ENCODE measurements around the gene CIAO2B. TPM values are rescaled to one million over a fixed set of nuclear protein-coding genes. Genes with fewer than 3 reads are reported as not detected.

Gene CIAO2B
- total and polyA plus RNA-seq, 4 donors = 51.1 to 120 (median 86.2) TPM

- H3K4me3 ChIP-seq (ENCODE audit: low read depth in 1 of 3, low read length in 3 of 3) = no peak overlapping the region
- H3K4me1 ChIP-seq (ENCODE audit: control insufficient read depth in 4 of 4, insufficient read depth in 4 of 4, low read length in 3 of 4) = peaks cover 10 to 45% (median 39%) of the 10 kb centered on the region in 4 donors
- no peaks in the 10 kb centered on the region for H3K9me3 ChIP-seq (ENCODE audit: control insufficient read depth in 4 of 4, low read length in 3 of 4)
- H3K27me3 ChIP-seq (ENCODE audit: control insufficient read depth in 4 of 4, insufficient read depth in 4 of 4, low read length in 3 of 4) = no peaks in the 10 kb centered on the region
- TF ChIP-seq MAX (IDR thresholded peaks at IDR 0.05) (no peak), FOXA2 (IDR thresholded peaks at IDR 0.05) (no peak), NR2F2 (IDR thresholded peaks at IDR 0.05) (no peak), FOXA1 (IDR thresholded peaks at IDR 0.05) (no peak), ATF3 (IDR thresholded peaks at IDR 0.05) (no peak)
- TF ChIP-seq, protein P1, sequence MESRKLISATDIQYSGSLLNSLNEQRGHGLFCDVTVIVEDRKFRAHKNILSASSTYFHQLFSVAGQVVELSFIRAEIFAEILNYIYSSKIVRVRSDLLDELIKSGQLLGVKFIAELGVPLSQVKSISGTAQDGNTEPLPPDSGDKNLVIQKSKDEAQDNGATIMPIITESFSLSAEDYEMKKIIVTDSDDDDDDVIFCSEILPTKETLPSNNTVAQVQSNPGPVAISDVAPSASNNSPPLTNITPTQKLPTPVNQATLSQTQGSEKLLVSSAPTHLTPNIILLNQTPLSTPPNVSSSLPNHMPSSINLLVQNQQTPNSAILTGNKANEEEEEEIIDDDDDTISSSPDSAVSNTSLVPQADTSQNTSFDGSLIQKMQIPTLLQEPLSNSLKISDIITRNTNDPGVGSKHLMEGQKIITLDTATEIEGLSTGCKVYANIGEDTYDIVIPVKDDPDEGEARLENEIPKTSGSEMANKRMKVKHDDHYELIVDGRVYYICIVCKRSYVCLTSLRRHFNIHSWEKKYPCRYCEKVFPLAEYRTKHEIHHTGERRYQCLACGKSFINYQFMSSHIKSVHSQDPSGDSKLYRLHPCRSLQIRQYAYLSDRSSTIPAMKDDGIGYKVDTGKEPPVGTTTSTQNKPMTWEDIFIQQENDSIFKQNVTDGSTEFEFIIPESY (IDR thresholded peaks at IDR 0.05) = no peak
- H3K27ac ChIP-seq (ENCODE audit: low read depth in 1 of 2, low read length in 2 of 2) = no peak overlapping the region
- H3K36me3 ChIP-seq (ENCODE audit: control insufficient read depth in 4 of 4, insufficient read depth in 3 of 4, low read depth in 1 of 4, low read length in 3 of 4) = no peaks in the 10 kb centered on the region
- 82% methylated on average over 7 of the region's 7 CpGs for WGBS
- DNase-seq (ENCODE audit: low spot score) = no peak
- H3K9ac ChIP-seq (ENCODE audit: low read depth in 1 of 2, low read length in 2 of 2) = no peak overlapping the region
These were observed 18.4 kb upstream of the CIAO2B start for GRCh38 chr16:66952430-66953110.

DNA sequence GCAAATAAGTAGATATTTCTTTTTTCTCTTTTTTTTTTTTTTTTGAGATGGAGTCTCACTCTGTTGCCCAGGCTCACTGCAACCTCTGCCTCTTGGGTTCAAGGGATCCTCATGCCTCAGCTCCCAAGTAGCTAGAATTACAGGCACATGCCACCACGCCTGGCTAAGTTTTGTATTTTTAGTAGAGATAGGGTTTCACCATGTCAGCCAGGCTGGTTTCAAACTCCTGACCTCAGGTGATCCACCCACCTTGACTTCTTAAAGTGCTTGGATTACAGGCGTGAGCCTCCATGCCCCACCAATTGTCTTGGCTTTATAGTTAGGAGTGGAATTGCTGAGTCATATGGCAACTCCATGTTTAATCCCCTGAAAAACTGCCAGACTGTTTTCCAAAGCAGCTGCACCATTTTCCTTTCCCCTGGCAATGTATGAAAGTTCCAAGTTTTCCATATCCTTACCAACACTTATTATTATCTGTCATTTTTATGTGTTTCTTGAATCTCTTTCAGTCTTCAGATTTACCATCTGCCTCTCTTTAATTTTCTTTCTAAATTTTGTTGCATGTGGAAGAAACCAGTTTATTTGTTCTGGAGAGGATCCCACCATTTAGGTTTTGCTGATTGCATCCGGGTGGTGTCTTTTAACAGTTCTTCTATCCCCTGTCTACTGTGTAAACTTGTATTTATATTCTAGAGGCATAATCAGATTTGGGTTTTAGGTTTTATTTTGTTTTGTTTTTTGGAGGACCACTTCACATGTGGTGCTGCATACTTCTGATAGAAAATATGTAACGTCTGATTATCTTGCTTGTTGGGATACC is 17.0 kb upstream of the CIAO2B start:
- no peaks in the 10 kb centered on the region for H3K27me3 ChIP-seq (ENCODE audit: control insufficient read depth in 4 of 4, insufficient read depth in 4 of 4, low read length in 3 of 4)
- no peak for DNase-seq (ENCODE audit: low spot score)
- no peaks in the 10 kb centered on the region for H3K9me3 ChIP-seq (ENCODE audit: control insufficient read depth in 4 of 4, low read length in 3 of 4)
- H3K9ac ChIP-seq (ENCODE audit: low read depth in 1 of 2, low read length in 2 of 2) = no peak overlapping the region
- TF ChIP-seq EGR1 (IDR thresholded peaks at IDR 0.05; ENCODE audit: low read depth in 2 of 2) (no peak), RXRA (IDR thresholded peaks at IDR 0.05) (no peak), TAF1 (conservative IDR thresholded peaks at IDR 0.05) (no peak), GABPA (IDR thresholded peaks at IDR 0.05 in 1 of 2, conservative IDR thresholded peaks at IDR 0.05 in 1 of 2) (no peak), NR2F2 (IDR thresholded peaks at IDR 0.05) (no peak), RAD21 (IDR thresholded peaks at IDR 0.05) (no peak), REST (IDR thresholded peaks at IDR 0.05) (no peak), HNF4A (conservative IDR thresholded peaks at IDR 0.05) (no peak), YY1 (IDR thresholded peaks at IDR 0.05) (no peak), JUND (IDR thresholded peaks at IDR 0.05) (no peak), HNF4G (IDR thresholded peaks at IDR 0.05) (no peak), ATF3 (IDR thresholded peaks at IDR 0.05) (no peak), SP1 (IDR thresholded peaks at IDR 0.05) (no peak), CTCF (IDR thresholded peaks at IDR 0.05; ENCODE audit: low read depth, low read length, missing input control) (no peak), MAX (IDR thresholded peaks at IDR 0.05) (no peak), FOXA1 (IDR thresholded peaks at IDR 0.05) (no peak), FOXA2 (IDR thresholded peaks at IDR 0.05) (no peak)
- TF ChIP-seq, protein P1 (IDR thresholded peaks at IDR 0.05) = no peak
- H3K4me3 ChIP-seq (ENCODE audit: low read depth in 1 of 3, low read length in 3 of 3) = no peak overlapping the region
- peaks cover 10 to 42% (median 35%) of the 10 kb centered on the region in 4 donors for H3K4me1 ChIP-seq (ENCODE audit: control insufficient read depth in 4 of 4, insufficient read depth in 4 of 4, low read length in 3 of 4)
- H3K27ac ChIP-seq (ENCODE audit: low read depth in 1 of 2, low read length in 2 of 2) = no peak overlapping the region
- 91% methylated on average over 4 of the region's 4 CpGs for WGBS
- no peaks in the 10 kb centered on the region for H3K36me3 ChIP-seq (ENCODE audit: control insufficient read depth in 4 of 4, insufficient read depth in 3 of 4, low read depth in 1 of 4, low read length in 3 of 4)

Measured in liver (tissue), 9 donors.